Osteoblast (primary cell): ENCODE results near the gene DAP. TPM values are rescaled to one million over a fixed set of nuclear protein-coding genes. Genes with fewer than 3 reads are reported as not detected.
"Not testable (repeated sequence)": the region's sequence is repeated elsewhere in the genome, so short reads cannot be mapped to it uniquely, and the experiment has no call there.

ENCODE experiments used
- DNase-seq: peaks from one replicate; pipeline ENCODE4 v3.0.0; 2011; ENCODE audit warnings: low spot score, mixed read lengths; ENCODE audit not compliant: insufficient read length; ENCODE audit errors: missing footprints
- H2AFZ ChIP-seq: 2 replicates; pipeline ENCODE4 v1.6.0; 2011; ENCODE audit warnings: mild to moderate bottlenecking, low read length
- H3K27ac ChIP-seq: 2 replicates; pipeline ENCODE4 v1.5.1; 2011; ENCODE audit warnings: mild to moderate bottlenecking, low read depth, low read length, moderate library complexity
- H3K27me3 ChIP-seq: 2 replicates; pipeline ENCODE4 v1.6.0; 2012; ENCODE audit warnings: mild to moderate bottlenecking, control low read depth, inconsistent platforms, low read length, moderate library complexity; ENCODE audit not compliant: insufficient read depth
- H3K36me3 ChIP-seq: 2 replicates; pipeline ENCODE4 v1.5.1; 2011; ENCODE audit warnings: mild to moderate bottlenecking, low read length, control low read depth, moderate library complexity; ENCODE audit not compliant: insufficient read depth
- H3K4me1 ChIP-seq: 2 replicates; pipeline ENCODE4 v1.5.1; 2011; ENCODE audit warnings: mild to moderate bottlenecking, low read length, control low read depth, moderate library complexity; ENCODE audit not compliant: insufficient read depth
- H3K4me2 ChIP-seq: 2 replicates; pipeline ENCODE4 v1.6.0; 2011; ENCODE audit warnings: mild to moderate bottlenecking, low read length; ENCODE audit not compliant: insufficient read depth
- H3K4me3 ChIP-seq: fragments of 200-600 bp; sonication (generic); 3 replicates; pipeline ENCODE4 v1.5.1; 2012; ENCODE audit warnings: mild to moderate bottlenecking, low read length, inconsistent platforms; ENCODE audit not compliant: insufficient read depth
- H3K79me2 ChIP-seq: 2 replicates; pipeline ENCODE4 v1.6.0; 2012; ENCODE audit warnings: mild to moderate bottlenecking, low read length, control low read depth, inconsistent platforms; ENCODE audit not compliant: insufficient read depth
- H3K9me3 ChIP-seq: 2 replicates; pipeline ENCODE4 v1.5.1; 2011; ENCODE audit warnings: low read depth, low read length, control low read depth
- H4K20me1 ChIP-seq: 2 replicates; pipeline ENCODE4 v1.6.0; 2012; ENCODE audit warnings: mild to moderate bottlenecking, low read length, control low read depth; ENCODE audit not compliant: insufficient read depth
- CTCF ChIP-seq: IDR thresholded peaks from 2 replicates; pipeline ENCODE4 v1.5.1; 2011; ENCODE audit warnings: mild to moderate bottlenecking, low read depth, low read length, moderate library complexity; ENCODE audit errors: extremely low read depth
- total RNA-seq: library from RNA; depleted of rRNA; stranded (reverse); fragments of >200 nt; gene quantifications from 2 replicates; pipeline ENCODE4 v1.2.3, GENCODE V29; 2012

The DAP gene
- total RNA-seq, 1 donor, result 31.1 TPM

GRCh38 chr5:10633271-10634049 is 127.6 kb downstream of the DAP start:
- Histone ChIP-seq H3K4me1 (peaks cover 15% of the 10 kb centered on the region), H2AFZ (no peak overlapping the region)

GRCh38 chr5:10632110-10632761 is 128.8 kb downstream of the DAP start:
- Histone ChIP-seq H3K4me2 (peak overlapping the region; percentile 36), H3K36me3 (no peaks in the 10 kb centered on the region), H3K4me3 (no peak overlapping the region), H2AFZ (no peak overlapping the region), H3K79me2 (no peaks in the 10 kb centered on the region), H4K20me1 (peaks cover 3% of the 10 kb centered on the region), H3K27me3 (no peaks in the 10 kb centered on the region), H3K4me1 (peaks cover 18% of the 10 kb centered on the region), H3K9me3 (no peaks in the 10 kb centered on the region), H3K27ac (no peak overlapping the region)
- no peak for DNase-seq
- no peak for TF ChIP-seq CTCF

More at GRCh38 chr5:10633271-10634049, 127.6 kb downstream of the DAP start:
- H3K9me3 ChIP-seq, result no peaks in the 10 kb centered on the region
- H3K27ac ChIP-seq, result no peak overlapping the region
- TF ChIP-seq CTCF, result no peak
- H3K4me2 ChIP-seq, result no peak overlapping the region
- H4K20me1 ChIP-seq, result peaks cover 3% of the 10 kb centered on the region
- no peaks in the 10 kb centered on the region for H3K27me3 ChIP-seq
- H3K79me2 ChIP-seq, result no peaks in the 10 kb centered on the region
- no peaks in the 10 kb centered on the region for H3K36me3 ChIP-seq
- H3K4me3 ChIP-seq, result no peak overlapping the region
- no peak for DNase-seq

GRCh38 chr5:10631316-10631996 is 129.6 kb downstream of the DAP start:
- no peak for TF ChIP-seq CTCF
- Histone ChIP-seq H3K4me3 (no peak overlapping the region), H3K4me2 (peak overlapping the region; percentile 36), H3K79me2 (no peaks in the 10 kb centered on the region), H3K27ac (no peak overlapping the region), H3K9me3 (no peaks in the 10 kb centered on the region), H2AFZ (no peak overlapping the region), H3K36me3 (no peaks in the 10 kb centered on the region), H3K27me3 (no peaks in the 10 kb centered on the region), H3K4me1 (peaks cover 21% of the 10 kb centered on the region), H4K20me1 (peaks cover 3% of the 10 kb centered on the region)
- DNase-seq, result no peak

GRCh38 chr5:10630744-10631143 is 130.3 kb downstream of the DAP start:
- H3K27ac ChIP-seq, H3K4me3 ChIP-seq, H3K79me2 ChIP-seq, H3K27me3 ChIP-seq, H3K4me2 ChIP-seq, H3K36me3 ChIP-seq, H4K20me1 ChIP-seq, DNase-seq, H2AFZ ChIP-seq, H3K9me3 ChIP-seq: not testable (repeated sequence)
- H3K4me1 ChIP-seq, result peaks cover 21% of the 10 kb centered on the region
